Activated naive CD4-positive, alpha-beta T cell treated with anti-CD3 and anti-CD28 coated beads, Interleukin-2, amount 50 U/mL, for 16 hours (primary cell): Measurements from ENCODE around the gene WSB2.
"Not testable (repeated sequence)": the region's sequence is repeated elsewhere in the genome, so short reads cannot be mapped to it uniquely, and the experiment has no call there.

Experiments
- DNase-seq: peaks from one replicate; pipeline ENCODE4 v3.0.0-alpha.2; 2020

Gene WSB2

DNA sequence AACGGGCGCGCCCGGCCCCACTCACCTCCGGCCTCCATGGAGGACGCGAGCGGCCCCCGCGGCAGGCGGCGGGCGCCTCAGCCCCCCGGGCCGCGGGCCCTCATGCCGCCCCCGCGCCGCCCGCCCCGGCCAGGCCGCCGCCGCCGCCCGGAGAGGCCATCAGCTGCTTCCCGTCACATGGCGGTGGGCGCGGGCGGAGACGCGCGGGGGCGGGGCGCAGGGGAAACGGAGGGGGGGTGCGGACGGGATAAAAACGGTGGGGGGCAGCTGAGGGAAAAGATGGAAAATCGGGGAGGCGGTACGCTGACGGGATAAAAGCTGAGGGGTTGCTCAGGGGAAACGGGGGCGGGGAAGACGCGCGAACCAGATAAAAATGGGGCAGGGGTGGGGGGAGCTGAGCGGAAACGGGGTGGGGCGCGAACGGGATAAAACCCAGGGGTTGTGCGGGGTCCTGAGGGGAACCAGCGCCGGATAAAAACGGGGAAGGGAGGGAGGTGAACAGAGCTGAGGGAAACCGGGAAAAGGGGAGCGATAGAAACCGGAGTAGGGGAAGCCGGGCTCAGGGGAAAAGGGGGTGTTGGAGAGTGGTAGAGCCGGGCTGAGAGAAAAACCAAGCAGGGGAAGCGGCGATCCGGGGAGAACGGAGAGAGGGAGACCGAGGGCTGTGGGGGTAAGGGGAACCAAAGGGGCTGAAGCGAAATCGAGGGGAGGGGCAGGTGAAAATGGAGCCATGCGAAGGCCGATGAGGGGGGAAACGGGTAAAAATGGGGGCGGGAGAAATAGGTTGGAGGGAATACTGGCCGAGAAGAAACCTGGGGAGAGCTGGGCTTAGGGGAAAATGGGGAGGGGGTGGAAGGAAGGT is at the start of gene WSB2:
Gene WSB2, minus strand, starts transcription at position 169 of the 862 bp plus-strand sequence. Its CDS starts 131 bp downstream, at position 38.
- peak; percentile 52 for DNase-seq

DNA sequence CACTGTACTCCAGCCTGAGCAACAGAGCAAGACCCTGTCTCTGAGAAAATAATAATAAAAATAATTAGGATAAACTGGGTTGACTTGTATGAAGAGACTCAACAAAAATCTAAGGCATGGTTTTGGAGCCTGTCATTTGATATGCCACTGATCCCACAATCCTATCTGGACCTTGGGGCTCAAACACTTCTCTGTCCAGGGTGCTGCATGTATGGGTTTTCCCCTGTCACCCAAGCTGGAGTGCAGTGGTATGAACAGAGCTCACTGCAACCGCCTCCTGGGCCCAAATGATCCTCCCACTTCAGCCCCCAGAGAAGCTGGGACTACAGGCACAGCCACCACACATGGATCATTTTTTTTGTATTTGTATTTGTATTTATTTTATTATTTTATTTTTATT is 48.1 kb upstream of the WSB2 start:
- DNase-seq = no peak

DNA sequence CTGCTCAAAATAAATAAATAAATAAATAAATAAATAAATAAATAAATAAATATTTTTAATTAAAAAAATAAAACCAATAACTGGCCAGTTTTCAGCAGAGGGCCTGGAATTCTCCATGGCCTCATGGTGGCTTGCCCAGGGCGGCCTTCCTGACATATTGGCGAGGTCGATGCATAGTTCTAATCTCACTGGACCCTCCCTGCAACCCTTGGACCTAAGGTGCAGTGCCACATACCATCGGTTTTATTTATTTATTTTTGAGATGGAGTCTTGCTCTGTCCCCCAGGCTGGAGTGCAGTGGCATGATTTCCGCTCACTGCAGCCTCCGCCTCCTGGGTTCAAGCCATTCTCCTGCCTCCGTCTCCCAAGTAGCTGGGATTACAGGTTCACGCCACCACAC is 46.7 kb upstream of the WSB2 start:
- DNase-seq = no peak

DNA sequence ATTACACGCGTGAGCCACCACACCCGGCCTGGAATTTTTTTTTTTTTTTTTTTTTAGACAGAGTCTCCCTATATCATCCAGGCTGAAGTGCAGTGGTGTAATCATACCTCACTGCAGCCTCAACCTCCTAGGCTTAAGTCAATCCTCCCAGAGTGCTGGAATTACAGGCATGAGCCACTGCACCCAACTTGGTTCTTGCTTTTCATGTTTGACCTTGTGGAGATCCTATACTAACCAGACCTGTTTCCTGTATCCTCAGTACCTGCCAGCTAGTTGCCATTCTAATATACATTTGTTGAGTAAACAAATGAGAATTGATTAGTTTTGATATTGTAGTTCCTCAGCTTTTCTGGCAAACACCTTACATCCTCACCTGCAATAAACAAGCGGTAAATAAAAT is 46.0 kb upstream of the WSB2 start:
- DNase-seq = no peak

DNA sequence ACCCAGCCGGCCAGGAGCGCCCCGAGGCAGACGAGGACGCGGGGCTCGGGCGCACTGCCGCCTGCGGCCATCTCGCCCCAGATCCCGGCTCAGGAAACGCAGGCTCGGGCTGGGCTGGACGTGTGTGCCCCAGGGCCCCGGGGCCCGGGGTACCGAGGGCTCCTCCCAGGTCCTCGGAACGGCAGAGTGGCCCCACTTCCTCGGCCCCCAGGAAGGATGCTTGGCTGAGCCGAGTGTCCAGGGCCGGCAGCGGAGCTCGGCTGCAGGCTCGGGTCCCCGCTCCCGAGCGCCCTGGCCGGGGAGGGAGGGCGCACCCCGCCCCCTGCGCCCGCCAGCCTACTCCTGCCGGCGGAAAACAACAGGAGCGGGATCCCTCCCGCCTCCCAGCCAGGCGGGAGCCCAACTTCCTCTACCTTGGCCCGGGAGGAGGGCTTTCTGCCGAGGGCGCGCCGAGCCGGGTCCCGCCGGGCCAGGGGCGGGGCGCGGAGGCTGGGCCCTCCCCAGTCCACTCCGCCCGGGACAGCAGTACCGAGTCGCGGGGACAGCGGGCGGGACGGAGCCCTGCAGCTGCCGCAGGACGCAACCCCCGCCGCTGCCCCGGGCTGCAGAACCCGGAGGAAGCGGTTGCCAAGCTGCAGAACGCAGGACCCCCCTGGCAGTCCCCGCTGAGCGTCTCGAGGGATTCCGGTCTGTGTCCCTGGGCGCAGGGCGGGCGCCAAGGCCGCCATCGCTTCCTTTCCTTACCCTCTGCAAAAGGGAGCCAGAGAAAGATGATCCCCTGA is 42.8 kb upstream of the WSB2 start, which contains the start of gene VSIG10:
Gene VSIG10, minus strand, starts transcription at position 411 of the 782 bp plus-strand sequence. Its CDS starts 340 bp downstream, at position 71.
- DNase-seq = peak; percentile 14

DNA sequence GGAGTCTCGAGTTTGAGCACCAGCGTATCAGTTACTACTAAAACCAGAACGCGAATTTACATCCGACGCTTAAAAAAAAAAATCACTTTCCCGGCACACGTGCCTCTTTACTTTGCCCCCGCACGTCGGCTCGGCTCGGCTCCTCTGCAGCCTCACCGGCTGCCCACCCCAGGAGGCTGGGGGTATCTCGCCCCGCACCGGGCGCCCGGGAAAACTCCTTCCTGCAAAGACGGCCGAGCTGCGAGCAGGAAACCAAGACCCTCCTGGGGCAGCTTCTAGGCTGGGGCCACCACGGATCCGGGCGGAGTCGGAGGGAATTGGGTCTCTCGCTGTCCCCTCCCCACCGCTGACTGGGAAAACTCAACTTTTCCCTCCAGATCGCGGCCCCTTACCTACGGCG is 42.2 kb upstream of the WSB2 start:
- DNase-seq = peak; percentile 13

DNA sequence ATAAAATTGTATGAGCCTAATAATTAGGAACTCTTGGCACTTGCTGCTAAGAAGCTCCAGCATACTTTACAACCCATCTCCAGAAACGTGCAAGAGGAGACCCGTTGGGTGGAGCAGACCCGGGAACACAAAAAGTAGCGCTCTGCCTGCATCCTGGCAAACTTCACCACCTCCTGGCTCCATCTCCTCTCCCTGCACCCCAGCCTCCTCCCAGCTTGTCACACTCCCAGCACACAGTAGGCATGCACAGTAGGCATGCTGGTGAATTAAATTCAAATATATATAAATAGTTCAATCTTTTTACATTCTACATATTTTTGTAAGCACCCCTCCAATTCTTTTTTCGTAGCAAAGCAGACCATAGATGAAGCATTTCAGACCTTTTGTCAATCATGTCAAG is 41.6 kb upstream of the WSB2 start:
- DNase-seq = no peak

DNA sequence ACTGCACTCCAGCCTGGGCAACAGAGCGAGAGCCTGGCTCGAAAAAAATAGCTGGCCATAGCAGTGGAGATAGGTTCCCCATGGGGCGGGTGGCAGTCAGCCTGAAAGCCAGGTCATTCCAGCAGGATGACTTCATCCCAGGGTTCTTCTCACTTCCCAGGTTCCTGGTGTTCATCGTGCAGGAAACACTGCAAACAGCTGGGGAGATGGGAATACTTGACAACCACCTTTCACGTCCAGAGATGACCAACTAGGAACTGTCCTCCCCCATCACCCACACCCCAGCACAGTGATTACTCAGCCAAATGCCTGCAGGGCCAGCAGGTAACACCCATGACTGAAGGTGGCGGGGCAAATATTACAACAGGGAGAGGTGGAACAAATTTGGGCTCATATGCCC is 41.1 kb upstream of the WSB2 start:
- DNase-seq = no peak

DNA sequence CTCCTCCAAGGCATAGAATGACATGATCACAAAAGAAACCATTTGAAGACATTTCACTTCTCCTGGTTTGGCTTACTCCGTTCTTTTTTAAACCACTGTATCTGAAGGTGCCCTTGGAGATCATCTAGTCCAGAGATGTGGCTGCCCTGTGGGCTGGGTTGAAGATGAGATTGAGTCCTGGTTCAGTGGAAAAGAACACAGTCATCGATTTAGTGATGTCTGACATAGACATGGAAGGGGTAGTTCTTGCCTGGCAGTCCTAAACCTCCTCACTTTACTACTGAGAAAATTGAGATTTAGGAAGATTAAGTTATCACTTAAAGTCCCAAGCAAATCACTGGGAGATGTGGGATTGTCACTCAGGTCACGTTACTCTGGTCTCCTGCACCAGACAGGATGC is 40.1 kb upstream of the WSB2 start:
- DNase-seq = no peak

DNA sequence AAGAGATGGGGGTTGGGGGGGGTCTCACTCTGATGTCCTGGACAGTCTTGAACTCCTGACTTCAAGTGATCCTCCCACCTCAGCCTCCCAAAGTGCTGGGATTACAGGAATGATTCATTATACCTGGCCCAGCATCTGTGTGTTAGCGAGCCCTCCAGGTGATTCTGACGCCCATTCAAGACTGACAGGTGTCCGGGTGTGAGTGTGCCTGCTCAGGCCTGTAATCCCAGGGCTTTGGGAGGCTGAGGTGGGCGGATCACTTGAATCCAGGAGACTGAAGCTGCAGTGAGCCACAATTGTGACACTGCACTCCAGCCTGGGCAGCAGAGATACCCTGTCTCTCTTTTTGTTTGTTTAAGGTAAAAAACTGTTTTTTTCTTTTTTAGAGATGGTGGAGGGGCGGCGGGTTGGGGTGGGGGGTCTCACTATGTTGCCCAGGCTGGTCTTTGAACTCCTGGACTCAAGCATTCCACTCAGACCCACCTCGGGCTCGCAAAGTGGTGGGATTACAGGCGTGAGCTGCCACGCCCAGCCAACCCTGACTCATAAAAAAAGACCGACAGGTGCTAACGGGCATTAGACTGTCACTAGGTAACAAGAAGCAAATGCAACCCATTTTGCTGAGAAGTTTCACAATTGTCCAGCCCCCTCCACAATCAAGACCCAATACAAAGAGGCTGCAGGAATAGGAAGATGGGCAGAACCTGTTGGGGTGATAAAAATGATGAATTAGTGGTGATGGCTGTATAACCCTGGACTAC is 38.1 kb upstream of the WSB2 start:
- no peak for DNase-seq

DNA sequence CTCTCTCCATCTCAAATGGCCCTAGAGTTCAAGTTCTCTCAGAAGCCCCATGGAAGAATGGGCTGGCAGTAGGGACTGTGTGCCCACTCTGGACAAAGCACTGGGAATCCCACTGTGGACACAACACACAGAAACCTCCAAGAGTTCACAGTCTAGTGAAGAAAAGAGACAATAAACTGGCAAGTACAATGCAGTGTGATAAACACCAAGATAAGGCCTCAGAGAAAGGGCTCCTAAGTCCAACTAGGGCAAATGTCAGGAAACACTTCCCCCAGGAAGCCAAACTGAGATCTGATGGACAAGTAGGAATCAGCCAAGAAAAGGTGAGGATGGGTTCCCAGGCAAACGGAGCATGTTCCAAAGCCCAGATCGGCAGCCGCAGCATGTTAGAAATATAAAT is 37.4 kb upstream of the WSB2 start:
- DNase-seq = no peak

DNA sequence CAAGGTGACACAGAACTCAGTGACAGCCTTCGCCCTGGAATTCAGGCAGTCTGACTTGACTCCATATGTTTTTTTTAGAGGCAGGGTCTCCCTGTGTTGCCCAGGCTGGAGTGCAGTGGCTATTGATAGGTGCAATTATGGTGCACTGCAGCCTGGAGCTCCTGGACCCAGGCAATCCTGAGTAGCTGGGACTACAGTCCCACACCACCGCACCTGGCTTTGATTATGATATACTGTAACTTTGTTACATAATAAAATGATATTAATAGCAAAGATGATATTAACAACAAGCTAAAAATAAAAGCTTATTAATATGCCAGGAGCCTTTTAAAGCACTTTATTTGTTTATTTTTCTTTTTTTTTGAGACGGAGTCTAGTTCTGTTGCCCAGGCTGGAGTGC is 33.1 kb upstream of the WSB2 start:
- no peak for DNase-seq

DNA sequence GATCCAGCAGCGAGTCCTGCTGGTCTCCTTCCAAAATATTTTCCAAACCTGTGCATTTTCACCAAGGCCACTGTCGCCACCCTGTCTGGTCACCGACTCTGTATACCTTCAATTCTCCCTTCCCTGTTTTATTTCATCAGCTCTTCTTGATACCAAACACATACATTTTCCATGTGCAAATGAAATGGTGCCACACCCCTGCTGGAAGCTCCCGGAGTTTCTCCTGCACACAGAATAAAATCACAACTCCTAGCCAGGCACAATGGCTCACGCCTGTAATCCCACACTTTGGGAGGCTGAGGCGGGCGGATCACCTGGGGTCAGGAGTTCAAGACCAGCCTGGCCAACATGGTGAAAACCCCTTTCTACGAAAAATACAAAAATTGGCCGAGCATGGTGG is 28.8 kb upstream of the WSB2 start:
- DNase-seq = no peak

DNA sequence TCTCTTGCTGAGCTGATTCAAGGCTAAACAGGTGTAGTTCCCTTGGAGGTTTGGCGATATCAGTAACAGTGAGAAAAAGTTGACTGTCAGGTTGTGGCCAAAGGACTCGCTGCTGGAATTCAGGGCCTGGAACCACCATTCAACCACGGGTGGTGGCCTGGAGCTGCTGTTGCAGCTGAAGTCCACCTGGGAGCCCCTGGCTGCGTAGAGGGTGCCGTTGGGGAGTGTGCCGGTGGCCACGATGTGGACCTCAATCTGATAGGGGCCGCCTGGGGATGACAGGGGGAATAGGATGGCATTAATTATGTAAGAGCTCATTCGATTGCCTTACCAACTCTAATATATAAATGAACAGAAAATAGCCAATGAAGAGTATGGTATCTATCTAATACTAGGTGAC is 21.2 kb upstream of the WSB2 start:
- DNase-seq = no peak

DNA sequence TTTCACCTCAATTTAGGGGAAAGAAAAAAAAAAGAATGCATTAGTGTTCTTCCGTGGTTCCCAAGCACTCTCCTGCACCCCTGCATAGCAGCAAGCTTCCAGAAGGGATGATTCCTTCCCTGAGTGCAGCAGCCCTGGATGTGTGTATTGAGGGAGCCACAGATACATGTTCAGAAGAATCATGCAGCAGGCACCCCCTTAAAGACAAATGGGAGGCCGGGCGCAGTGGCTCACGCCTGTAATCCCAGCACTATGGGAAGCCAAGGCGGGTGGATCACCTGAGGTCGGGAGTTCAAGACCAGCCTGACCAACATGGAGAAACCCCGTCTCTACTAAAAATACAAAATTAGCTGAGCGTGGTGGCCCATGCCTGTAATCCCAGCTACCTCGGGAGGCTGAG is 20.5 kb upstream of the WSB2 start:
- not testable (repeated sequence) for DNase-seq

DNA sequence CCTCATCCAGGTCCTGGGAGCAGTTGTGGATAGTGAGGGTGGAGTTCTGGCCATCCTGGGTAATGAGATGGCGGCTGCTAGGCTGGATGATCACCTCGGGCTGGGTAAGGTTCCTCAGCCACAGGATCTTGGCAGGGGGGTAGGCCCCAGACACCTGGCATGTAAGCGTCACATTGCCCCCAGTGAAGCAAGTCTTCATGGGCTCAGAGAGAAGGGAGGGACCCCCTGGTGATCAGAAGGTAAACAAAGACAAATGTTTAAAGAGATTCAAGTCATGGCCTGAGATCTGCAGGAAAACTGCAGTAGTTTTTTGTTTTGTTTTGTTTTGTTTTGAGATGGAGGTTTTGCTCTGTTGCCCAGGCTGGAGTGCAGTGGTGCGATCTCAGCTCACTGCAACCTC is 12.8 kb upstream of the WSB2 start:
- no peak for DNase-seq

DNA sequence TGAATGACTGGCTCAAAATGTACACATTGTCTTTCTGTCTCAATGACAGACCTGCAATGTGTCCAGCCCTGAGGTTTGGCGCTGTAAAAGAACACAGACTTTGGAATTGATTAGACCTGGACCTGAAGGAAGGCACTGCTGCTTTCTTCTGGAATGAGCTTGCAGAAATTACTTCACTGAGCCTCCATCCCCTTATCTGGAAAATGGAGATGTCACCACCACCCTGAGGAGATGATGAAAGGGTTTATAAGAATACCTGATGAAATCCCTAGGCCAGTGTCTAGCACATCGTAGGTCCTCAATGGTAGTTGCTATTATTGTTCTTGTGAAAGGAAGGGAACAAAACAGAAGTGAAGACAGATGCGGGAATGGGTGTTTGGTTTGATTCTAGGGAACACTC is 9.7 kb upstream of the WSB2 start:
- DNase-seq = no peak

DNA sequence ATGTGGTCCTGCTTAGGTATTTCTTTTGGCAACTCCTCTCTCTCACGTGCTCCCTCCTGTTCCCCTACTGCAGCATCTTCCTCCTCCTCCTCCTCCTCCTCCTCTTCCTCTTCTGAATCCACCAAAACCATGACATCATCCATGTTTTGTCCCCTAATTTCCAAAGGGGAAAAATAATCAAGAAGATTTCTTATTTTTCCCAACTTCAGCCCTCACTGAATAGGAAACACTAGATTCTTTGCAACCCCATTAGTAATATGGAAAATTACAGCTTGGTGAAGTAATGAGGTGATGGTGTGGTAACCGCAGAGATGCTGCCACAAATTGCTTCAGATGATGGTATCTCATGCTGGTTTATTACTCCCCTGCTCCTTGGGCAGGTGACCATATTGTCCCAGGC is 7.5 kb upstream of the WSB2 start:
- DNase-seq = no peak

DNA sequence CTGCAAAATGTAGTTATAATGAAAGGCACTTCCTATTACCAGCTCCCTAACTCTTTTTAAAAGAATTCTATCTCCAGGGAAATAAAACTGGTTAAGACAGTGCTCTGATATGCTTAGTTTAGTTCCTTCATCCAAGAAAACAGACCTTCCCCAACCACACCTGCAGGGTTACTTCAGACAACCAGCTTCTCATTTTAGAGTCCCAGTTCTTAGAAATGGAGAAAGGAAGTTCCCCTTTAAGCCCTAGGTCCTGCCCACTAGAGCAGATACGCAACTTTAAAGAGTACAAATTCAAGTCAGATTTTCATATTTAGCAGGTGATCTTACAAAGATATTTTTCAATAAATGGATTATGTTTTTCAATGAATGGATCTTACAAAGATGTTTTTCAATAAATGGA is 4.4 kb upstream of the WSB2 start:
- DNase-seq = no peak

DNA sequence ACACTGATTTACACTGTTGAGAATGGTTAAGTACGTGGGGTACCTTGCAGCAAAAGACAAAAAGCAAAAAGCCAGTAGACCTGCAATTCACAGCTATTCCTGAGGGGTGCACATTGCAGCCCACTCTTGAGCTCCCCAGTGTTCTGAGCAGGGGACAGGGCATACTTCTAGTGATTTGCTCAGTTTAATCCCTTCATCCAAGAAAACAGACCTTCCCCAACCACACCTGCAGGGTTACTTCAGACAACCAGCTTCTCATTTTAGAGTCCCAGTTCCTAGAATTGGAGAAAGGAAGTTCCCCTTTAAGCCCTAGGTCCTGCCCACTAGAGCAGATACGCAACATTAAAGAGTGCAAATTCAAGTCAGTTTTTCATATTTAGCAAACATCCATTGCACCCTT is 3.6 kb upstream of the WSB2 start:
- DNase-seq = no peak

DNA sequence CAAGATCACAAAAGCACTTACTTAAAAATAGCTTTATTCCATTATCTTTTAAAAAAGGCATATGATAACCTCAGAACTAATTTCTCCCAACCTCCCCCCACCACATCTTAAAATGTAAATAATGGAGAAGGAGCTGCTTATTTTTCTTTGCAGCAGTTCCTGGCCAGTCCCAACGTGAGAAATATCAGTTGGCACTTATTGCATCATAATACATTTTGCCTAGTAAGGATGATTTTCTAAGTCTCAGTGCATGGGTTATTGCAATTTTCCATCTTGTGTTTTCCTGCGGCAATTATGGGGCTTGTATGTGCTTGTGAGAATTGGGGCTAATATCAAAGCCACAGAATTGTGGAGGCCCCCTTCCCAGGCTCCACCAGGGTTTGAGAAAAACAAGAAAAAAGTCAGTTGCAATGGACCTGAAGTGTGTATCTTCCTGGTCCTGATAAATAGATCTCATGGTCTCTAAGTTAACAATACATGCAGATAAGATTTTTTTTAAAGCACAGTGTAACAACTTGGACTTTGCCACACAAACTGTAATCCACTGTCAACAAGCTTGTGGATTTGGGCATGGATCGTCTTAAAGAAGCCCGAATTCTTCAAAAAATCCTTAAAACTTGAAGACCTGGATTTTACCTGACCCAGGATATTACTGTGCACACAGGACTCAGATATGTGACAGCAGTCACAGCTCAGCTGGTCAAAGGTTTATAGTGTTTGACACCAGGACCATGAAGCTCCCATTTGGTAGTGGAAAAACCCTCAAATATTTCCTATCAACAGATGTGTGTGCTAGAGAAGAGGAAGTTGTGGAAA is 2.8 kb upstream of the WSB2 start:
- no peak for DNase-seq
